LHCN-M2 (cell line): ENCODE results near the gene STK24. TPM values are rescaled to one million over a fixed set of nuclear protein-coding genes. Genes with fewer than 3 reads are reported as not detected.

ENCODE experiments used
- DNase-seq: peaks from one replicate; pipeline ENCODE4 v3.0.0-alpha.2; 2012; ENCODE audit warnings: low read depth
- total RNA-seq: library from RNA; depleted of rRNA; stranded (reverse); fragments of >200 nt; gene quantifications from 2 replicates; pipeline ENCODE4 v1.2.3, GENCODE V29; 2014

Gene STK24
- total RNA-seq, 1 experiment from 2014 or later, result 48.6 TPM

- no peak for DNase-seq
These were observed 123.8 kb downstream of the STK24 start for GRCh38 chr13:98452851-98453843.

GRCh38 chr13:98451676-98452470, 125.0 kb downstream of the STK24 start:
- peak; percentile 61 for DNase-seq

GRCh38 chr13:98450539-98451111, 126.3 kb downstream of the STK24 start:
- DNase-seq, result no peak

GRCh38 chr13:98450026-98450425, 126.9 kb downstream of the STK24 start:
- no peak for DNase-seq

- no peak for DNase-seq
These were observed 127.6 kb downstream of the STK24 start for GRCh38 chr13:98449273-98449672.

GRCh38 chr13:98448642-98448928, 128.3 kb downstream of the STK24 start:
- no peak for DNase-seq

GRCh38 chr13:98447881-98448641, 128.8 kb downstream of the STK24 start:
- DNase-seq, result no peak

GRCh38 chr13:98447130-98447529, 129.8 kb downstream of the STK24 start:
- no peak for DNase-seq

GRCh38 chr13:98446234-98446621, 130.7 kb downstream of the STK24 start:
- no peak for DNase-seq

GRCh38 chr13:98445340-98446233, 131.3 kb downstream of the STK24 start:
- peak; percentile 41 for DNase-seq

GRCh38 chr13:98444381-98444780, 132.5 kb downstream of the STK24 start:
- DNase-seq, result no peak

GRCh38 chr13:98443800-98444325, 133.0 kb downstream of the STK24 start:
- DNase-seq, result no peak

GRCh38 chr13:98443329-98443728, 133.6 kb downstream of the STK24 start:
- peak; percentile 81 for DNase-seq

- DNase-seq, result no peak
These were observed 134.3 kb downstream of the STK24 start for GRCh38 chr13:98442391-98443230.

- DNase-seq, result no peak
These were observed 135.7 kb downstream of the STK24 start for GRCh38 chr13:98441056-98441676.

- DNase-seq, result no peak
These were observed 136.4 kb downstream of the STK24 start for GRCh38 chr13:98440390-98441055.

GRCh38 chr13:98439896-98440295, 137.0 kb downstream of the STK24 start:
- no peak for DNase-seq

GRCh38 chr13:98439126-98439828, 137.6 kb downstream of the STK24 start:
- no peak for DNase-seq
